AG09319 (cell line): ENCODE measurements around the gene NCSTN.

Experiments
- DNase-seq: peaks from one replicate; pipeline ENCODE4 v3.0.0-alpha.2; 2010; ENCODE audit warnings: low read depth; ENCODE audit errors: extremely low read depth
- TF ChIP-seq, protein P1 (sequence below): IDR thresholded peaks from 2 replicates; pipeline ENCODE4 v1.5.1; 2011; ENCODE audit warnings: low read depth, mild to moderate bottlenecking, inconsistent platforms, low read length, moderate library complexity

NCSTN gene

DNA sequence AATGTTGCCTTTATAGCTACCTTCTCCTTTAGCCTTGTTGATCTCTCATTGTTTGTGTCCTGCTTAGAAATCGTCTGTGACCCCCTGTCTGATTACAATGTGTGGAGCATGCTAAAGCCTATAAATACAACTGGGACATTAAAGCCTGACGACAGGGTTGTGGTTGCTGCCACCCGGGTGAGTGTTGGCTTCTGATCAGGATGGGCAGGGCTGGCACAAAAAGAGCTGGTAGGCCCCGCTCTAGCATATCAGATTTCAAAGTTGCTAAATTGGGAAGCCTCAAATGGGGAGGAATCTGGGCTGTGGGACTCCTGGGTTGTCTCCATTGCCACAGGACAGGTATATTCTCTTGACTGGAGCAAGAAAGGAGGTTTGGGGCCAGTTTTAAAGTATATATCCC lies 8.4 kb downstream of the NCSTN start:
- no peak for DNase-seq
- TF ChIP-seq, protein P1, sequence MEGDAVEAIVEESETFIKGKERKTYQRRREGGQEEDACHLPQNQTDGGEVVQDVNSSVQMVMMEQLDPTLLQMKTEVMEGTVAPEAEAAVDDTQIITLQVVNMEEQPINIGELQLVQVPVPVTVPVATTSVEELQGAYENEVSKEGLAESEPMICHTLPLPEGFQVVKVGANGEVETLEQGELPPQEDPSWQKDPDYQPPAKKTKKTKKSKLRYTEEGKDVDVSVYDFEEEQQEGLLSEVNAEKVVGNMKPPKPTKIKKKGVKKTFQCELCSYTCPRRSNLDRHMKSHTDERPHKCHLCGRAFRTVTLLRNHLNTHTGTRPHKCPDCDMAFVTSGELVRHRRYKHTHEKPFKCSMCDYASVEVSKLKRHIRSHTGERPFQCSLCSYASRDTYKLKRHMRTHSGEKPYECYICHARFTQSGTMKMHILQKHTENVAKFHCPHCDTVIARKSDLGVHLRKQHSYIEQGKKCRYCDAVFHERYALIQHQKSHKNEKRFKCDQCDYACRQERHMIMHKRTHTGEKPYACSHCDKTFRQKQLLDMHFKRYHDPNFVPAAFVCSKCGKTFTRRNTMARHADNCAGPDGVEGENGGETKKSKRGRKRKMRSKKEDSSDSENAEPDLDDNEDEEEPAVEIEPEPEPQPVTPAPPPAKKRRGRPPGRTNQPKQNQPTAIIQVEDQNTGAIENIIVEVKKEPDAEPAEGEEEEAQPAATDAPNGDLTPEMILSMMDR = no peak

DNA sequence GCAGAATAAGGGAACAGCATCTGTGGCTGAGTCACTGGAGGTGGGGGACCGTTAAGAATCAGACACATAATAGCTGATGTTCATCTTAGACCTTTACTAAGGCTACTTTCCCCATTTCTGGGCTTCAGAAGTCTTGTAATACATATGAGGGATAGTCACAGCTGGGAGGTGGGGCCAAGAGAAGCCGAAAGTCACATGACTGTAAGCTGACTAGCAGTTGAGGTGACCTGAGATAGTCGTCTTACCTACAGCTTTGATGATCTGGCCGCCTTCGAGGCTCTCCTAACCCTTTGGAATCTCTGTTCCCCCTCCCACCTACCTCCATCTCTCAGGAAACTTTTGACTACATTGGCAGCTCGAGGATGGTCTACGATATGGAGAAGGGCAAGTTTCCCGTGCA lies 9.4 kb downstream of the NCSTN start:
- DNase-seq = no peak
- TF ChIP-seq, protein P1 = no peak

DNA sequence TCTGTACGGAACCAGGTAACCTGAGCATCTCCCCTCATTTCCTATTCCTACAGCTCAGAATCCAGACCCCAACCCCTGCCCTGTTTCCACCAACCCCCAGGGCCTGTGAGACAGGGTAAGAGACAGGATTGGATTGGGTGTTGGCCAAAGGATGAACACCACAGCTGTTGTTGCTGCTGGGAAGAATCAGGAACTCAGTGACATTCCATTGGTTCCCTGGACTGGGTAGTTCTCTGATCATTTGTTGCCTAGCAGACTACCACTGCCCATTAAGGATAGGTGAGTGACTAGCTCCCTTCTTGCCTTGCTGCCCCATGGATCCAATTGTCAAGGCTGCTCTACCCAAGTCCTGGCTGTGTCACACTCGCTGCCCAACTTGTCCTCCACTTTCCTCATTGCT lies 10.0 kb downstream of the NCSTN start:
- TF ChIP-seq, protein P1 = no peak
- no peak for DNase-seq

DNA sequence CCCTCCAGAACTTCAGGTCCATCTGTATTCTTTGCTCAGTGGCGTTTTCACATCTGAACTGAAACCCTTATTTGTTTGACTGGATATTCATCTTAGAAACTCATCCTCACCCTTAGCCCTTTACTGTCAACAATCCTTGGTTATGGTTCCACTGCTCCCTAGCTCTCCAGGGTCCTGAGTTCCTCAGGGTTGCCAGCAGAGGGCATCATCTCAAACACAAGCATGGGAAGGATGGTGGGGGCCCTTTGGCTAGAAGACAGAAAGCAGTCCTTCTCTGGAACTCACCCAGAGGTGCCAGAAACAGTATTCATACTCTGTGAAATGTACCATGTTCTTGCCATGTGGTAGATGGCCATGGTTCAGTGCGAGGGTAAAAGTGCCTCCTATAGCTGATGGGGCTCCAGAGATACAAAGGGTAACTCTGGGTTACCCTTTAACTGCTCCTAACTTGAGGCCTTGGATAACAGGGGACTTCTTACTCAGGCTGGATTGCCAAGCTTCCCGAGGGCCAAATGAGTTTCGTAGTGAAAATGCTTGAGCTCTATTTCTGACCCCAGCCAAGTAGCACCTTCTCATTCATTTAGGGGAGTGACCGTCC lies 11.3 kb downstream of the NCSTN start:
- no peak for DNase-seq
- TF ChIP-seq, protein P1 = peak; percentile 38

DNA sequence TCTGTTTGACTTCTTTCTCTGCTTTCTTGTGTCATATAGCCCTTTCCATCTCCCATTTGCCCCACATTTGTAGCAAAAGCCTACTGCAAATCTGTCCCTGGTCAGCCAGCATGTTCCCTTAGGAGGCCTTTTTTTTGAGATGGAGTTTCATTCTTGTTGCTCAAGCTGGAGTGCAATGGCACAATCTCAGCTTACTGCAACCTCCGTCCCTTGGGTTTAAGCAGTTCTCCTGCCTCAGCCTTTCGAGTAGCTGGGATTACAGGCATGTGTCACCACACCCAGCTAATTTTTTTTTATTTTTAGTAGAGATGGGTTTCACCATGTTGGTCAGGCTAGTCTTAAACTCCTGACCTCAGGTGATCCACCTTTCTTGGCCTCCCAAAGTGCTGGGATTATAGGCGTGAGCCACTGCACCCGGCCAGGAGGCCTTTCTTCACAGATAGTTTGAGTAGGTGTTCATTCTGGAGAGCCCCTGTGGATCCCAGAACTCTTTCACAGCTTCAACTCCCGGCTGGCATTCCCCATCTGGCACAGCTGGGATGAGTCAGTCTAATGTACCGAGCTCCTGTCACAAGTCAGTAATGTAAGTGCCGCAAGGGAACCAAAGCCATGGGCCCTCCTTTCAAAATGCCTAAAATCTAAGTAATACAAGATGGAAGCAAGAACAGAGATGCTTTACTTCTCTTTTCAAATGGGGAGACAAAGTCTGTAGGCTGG lies 14.3 kb downstream of the NCSTN start:
- DNase-seq = no peak
- TF ChIP-seq, protein P1 = no peak

DNA sequence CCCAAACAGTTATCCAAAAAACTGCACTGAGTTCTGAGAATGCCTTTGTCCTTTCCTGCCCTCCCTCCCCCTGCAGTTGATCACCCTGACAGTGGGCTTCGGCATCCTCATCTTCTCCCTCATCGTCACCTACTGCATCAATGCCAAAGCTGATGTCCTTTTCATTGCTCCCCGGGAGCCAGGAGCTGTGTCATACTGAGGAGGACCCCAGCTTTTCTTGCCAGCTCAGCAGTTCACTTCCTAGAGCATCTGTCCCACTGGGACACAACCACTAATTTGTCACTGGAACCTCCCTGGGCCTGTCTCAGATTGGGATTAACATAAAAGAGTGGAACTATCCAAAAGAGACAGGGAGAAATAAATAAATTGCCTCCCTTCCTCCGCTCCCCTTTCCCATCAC lies 14.9 kb downstream of the NCSTN start:
- no peak for DNase-seq
- TF ChIP-seq, protein P1 = no peak

DNA sequence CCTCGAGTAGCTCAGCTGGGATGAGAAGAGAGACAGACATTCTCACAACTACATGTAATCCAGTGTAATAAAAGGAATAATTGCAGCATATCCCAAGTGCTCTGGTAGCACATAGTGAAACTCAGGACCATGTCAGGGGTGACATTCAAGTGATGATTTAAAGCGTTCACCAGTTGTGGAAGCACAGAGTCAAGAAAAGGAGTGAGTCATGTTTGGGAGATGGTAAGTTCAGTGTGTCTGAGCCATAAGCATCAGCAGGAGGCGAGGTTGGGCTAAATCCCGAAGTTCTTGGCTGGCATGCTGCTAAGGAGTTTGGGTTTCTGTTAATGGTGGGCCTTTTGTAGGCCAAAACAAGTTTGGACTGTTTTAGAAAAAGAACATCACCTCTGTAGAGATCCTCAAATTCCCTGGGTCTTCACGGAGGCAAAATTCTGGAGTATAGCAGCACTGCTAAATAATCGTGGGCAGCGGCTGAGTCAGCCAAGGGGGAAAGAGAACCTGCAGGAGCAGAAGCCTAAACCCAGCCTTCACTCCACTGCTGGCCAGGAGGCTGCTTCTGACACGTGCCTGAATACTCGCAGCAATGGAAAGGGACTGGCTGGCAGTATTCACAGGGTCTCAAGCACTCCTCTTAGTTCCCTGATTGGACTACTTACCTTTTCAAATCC lies 16.5 kb downstream of the NCSTN start:
- no peak for DNase-seq
- TF ChIP-seq, protein P1 = no peak
